Myocyte (in vitro differentiated cells): ENCODE measurements around the gene BIN1. TPM values are rescaled to one million over a fixed set of nuclear protein-coding genes. Genes with fewer than 3 reads are reported as not detected.

ENCODE experiments used
- DNase-seq: peaks from one replicate; pipeline ENCODE4 v3.0.0-alpha.2; 2012; ENCODE audit warnings: low read depth
- total RNA-seq: library from RNA; depleted of rRNA; stranded (reverse); fragments of >200 nt; gene quantifications from 2 replicates; pipeline ENCODE4 v1.2.3, GENCODE V29; 2014

Gene BIN1
- total RNA-seq, 1 donor from 2014 or later = 3,208 TPM

- DNase-seq = no peak
Measured at GRCh38 chr2:127060264-127060945, 46.5 kb downstream of the BIN1 start.

GRCh38 chr2:127059559-127059958 lies 47.4 kb downstream of the BIN1 start:
- no peak for DNase-seq

- no peak for DNase-seq
Measured at GRCh38 chr2:127058954-127059252, 48.1 kb downstream of the BIN1 start.

GRCh38 chr2:127058246-127058953 lies 48.6 kb downstream of the BIN1 start:
- DNase-seq = no peak

- DNase-seq = no peak
Measured at GRCh38 chr2:127057371-127058245, 49.3 kb downstream of the BIN1 start.

GRCh38 chr2:127056631-127057370 lies 50.2 kb downstream of the BIN1 start:
- DNase-seq = no peak

GRCh38 chr2:127056086-127056485 lies 50.9 kb downstream of the BIN1 start:
- no peak for DNase-seq

GRCh38 chr2:127055786-127056076 lies 51.2 kb downstream of the BIN1 start:
- DNase-seq = no peak

GRCh38 chr2:127054996-127055785 lies 51.8 kb downstream of the BIN1 start:
- peak; percentile 33 for DNase-seq

GRCh38 chr2:127054604-127054930 lies 52.4 kb downstream of the BIN1 start:
- DNase-seq = no peak

GRCh38 chr2:127053731-127054603 lies 53.0 kb downstream of the BIN1 start:
- DNase-seq = peak; percentile 42

GRCh38 chr2:127052771-127053691 lies 53.9 kb downstream of the BIN1 start:
- DNase-seq = no peak

- DNase-seq = peak; percentile 24
Measured at GRCh38 chr2:127052057-127052770, 54.7 kb downstream of the BIN1 start.

GRCh38 chr2:127051116-127052056 lies 55.6 kb downstream of the BIN1 start:
- peak; percentile 65 for DNase-seq

GRCh38 chr2:127050803-127051115 lies 56.2 kb downstream of the BIN1 start:
- no peak for DNase-seq

- peak; percentile 75 for DNase-seq
Measured at GRCh38 chr2:127049927-127050802, 56.8 kb downstream of the BIN1 start.
